ENCODE measurements around the gene GAS6.
"Not testable (repeated sequence)": the region's sequence is repeated elsewhere in the genome, so short reads cannot be mapped to it uniquely, and the experiment has no call there.

The GAS6 gene

DNA sequence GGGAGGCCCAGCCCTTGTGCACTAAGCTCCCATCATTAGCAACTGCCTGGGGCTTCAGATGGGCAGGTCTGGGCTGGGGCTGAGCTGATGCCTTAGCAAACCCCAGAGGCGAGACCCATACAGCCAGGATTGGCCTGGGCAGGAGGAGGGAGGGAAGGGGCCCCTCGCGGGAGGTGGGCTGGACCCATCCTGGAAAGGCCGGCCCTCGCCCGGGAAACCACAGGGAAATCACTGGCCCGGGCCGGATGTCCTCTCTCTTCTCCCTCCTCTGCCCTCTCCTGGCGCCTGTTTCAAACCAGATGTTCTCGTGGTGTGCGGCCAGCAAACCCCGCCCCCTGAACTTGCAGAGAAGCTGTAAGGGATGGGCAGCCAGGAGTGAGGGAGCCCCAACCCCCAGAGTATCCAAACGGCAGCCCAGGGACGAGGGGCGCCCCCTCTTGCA, 61.8 kb downstream of the GAS6 start:
- TF ChIP-seq CTCF (IDR thresholded peaks at IDR 0.05; ENCODE audit: insufficient read depth, low read depth, low read length, missing control alignments) = no peak
- DNase-seq (ENCODE audit: low read depth) = peak; percentile 29
- H3K4me3 ChIP-seq (ENCODE audit: low read length) = no peak overlapping the region

DNA sequence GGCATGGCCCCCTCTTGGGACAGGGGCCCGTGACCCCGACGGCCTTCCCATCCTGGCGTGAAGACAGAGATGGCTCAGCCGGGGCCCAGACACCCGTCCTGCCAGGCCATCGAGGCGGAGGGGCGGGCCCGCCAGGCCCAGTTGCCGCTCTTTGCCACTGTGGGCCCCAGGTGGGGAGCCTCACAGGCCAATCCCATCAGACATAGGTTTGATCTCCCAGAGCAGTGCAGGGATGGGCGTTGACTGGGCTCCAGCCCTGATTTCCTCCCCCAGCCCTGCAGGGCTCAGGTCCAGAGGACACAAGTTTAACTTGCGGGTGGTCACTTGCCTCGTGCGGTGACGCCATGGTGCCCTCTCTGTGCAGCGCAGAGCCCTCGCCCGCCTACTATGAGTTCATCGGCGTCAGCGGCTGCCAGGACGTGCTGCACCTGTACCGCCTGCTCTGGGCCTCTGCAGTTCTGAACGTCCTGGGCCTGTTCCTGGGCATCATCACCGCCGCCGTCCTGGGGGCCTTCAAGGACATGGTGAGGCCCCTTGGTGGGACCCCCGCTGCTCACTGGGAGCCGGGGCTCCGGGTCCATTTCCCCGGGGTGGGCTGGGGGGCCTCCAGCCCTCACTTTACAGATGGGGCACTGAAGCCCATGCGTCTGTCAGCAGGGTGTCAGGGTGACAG, 62.5 kb downstream of the GAS6 start:
- TF ChIP-seq CTCF (IDR thresholded peaks at IDR 0.05; ENCODE audit: insufficient read depth, low read depth, low read length, missing control alignments) = no peak
- no peak for DNase-seq (ENCODE audit: low read depth)
- H3K4me3 ChIP-seq (ENCODE audit: low read length) = no peak overlapping the region

DNA sequence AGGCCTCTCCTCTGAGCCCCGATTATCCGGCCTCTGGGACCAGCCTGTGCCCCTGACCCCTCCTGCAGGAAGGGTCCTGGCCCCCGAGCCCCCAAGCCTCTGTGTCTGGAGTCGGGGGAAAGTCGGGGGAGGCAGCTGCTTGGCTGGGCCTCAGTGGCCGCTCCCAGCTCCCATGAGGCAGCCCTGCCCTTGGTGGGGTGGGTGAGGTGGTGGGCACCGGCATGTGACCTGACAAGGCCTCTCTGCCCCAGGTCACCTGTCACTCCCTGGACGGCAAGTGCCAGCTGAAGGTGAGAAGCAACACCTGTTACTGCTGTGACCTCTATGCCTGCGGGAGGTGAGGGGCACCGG, 63.3 kb downstream of the GAS6 start:
- H3K4me3 ChIP-seq (ENCODE audit: low read length) = no peak overlapping the region
- no peak for TF ChIP-seq CTCF (IDR thresholded peaks at IDR 0.05; ENCODE audit: insufficient read depth, low read depth, low read length, missing control alignments)
- no peak for DNase-seq (ENCODE audit: low read depth)

- no peak overlapping the region for H3K4me3 ChIP-seq (ENCODE audit: low read length)
- no peak for DNase-seq (ENCODE audit: low read depth)
- no peak for TF ChIP-seq CTCF (IDR thresholded peaks at IDR 0.05; ENCODE audit: insufficient read depth, low read depth, low read length, missing control alignments)
Measured at GRCh38 chr13:113798200-113798811, 65.6 kb downstream of the GAS6 start.

- TF ChIP-seq CTCF (IDR thresholded peaks at IDR 0.05; ENCODE audit: insufficient read depth, low read depth, low read length, missing control alignments) = no peak
- no peak overlapping the region for H3K4me3 ChIP-seq (ENCODE audit: low read length)
- DNase-seq (ENCODE audit: low read depth) = no peak
Measured at GRCh38 chr13:113796964-113797676, 66.8 kb downstream of the GAS6 start.

- no peak for DNase-seq (ENCODE audit: low read depth)
- TF ChIP-seq CTCF (IDR thresholded peaks at IDR 0.05; ENCODE audit: insufficient read depth, low read depth, low read length, missing control alignments) = no peak
- no peak overlapping the region for H3K4me3 ChIP-seq (ENCODE audit: low read length)
Measured at GRCh38 chr13:113796211-113796963, 67.5 kb downstream of the GAS6 start.

DNA sequence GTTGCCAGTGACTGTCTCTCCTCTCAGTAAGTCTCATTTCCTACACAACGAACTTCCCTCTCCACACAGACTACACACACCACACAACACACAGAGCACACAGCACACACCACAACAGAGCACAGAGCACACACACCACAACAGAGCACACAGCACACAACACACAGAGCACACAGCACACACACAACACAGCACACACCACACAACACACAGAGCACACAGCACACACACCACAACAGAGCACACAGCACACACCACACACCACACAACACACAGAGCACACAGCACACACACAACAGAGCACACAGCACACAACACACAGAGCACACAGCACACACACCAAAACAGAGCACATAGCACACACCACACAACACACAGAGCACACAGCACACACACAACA, 68.5 kb downstream of the GAS6 start:
- not testable (repeated sequence) for H3K4me3 ChIP-seq (ENCODE audit: low read length); DNase-seq (ENCODE audit: low read depth)
